SK-N-SH treated with all-trans-retinoic acid at 6 μM for 48 hours (cell line): Measurements from ENCODE around the gene SLC35E3.
"Not testable (repeated sequence)": the region's sequence is repeated elsewhere in the genome, so short reads cannot be mapped to it uniquely, and the experiment has no call there.

Experiments
- ATAC-seq: fragments of 200-7000 bp; cut with Tn5 transposase; 3 replicates; pipeline ENCODE4 v1.9.1; 2020; ENCODE audit warnings: mild to moderate bottlenecking, moderate library complexity
- ARNTL ChIP-seq: fragments of 450-650 bp; formaldehyde crosslinking; IDR thresholded peaks from 2 replicates; pipeline ENCODE4 v1.5.0; 2020; ENCODE audit warnings: low read depth, mild to moderate bottlenecking, moderate library complexity, borderline replicate concordance
- BACH2 ChIP-seq: fragments of 250-450 bp; sonication (Bioruptor Pico); IDR thresholded peaks from 2 replicates; pipeline ENCODE4 v1.9.0; 2021; ENCODE audit warnings: mild to moderate bottlenecking, borderline replicate concordance
- CSDC2 ChIP-seq: fragments of 250-450 bp; sonication (Bioruptor Pico); IDR thresholded peaks from 2 replicates; pipeline ENCODE4 v1.5.0; 2020; ENCODE audit warnings: mild to moderate bottlenecking, moderate library complexity
- CSRNP3 ChIP-seq: fragments of 250-450 bp; sonication (Bioruptor Pico); IDR thresholded peaks from 2 replicates; pipeline ENCODE4 v1.5.1; 2021; ENCODE audit warnings: mild to moderate bottlenecking, moderate library complexity
- GLIS3 ChIP-seq: fragments of 250-450 bp; sonication (Bioruptor Pico); IDR thresholded peaks from 2 replicates; pipeline ENCODE4 v1.5.0; 2020; ENCODE audit warnings: mild to moderate bottlenecking, moderate library complexity
- ISL1 ChIP-seq: fragments of 250-450 bp; sonication (Bioruptor Pico); IDR thresholded peaks from 2 replicates; pipeline ENCODE4 v2.1.2; 2022; ENCODE audit warnings: mild to moderate bottlenecking, moderate library complexity
- TCF4 ChIP-seq: fragments of 250-450 bp; sonication (Bioruptor Pico); IDR thresholded peaks from 2 replicates; pipeline ENCODE4 v1.8.0; 2021; ENCODE audit warnings: mild to moderate bottlenecking, moderate library complexity, borderline replicate concordance
- TOX ChIP-seq: fragments of 250-450 bp; sonication (Bioruptor Pico); IDR thresholded peaks from 2 replicates; pipeline ENCODE4 v1.8.0; 2021; ENCODE audit warnings: mild to moderate bottlenecking, moderate library complexity, borderline replicate concordance
- TSHZ2 ChIP-seq: fragments of 250-450 bp; sonication (Bioruptor Pico); IDR thresholded peaks from 2 replicates; pipeline ENCODE4 v1.5.0; 2020; ENCODE audit warnings: mild to moderate bottlenecking, moderate library complexity
- ZC3H10 ChIP-seq: fragments of 250-450 bp; sonication (Bioruptor Pico); IDR thresholded peaks from 2 replicates; pipeline ENCODE4 v1.5.1; 2021; ENCODE audit warnings: mild to moderate bottlenecking, moderate library complexity
- ZFP3 ChIP-seq: fragments of 250-450 bp; sonication (Bioruptor Pico); IDR thresholded peaks from 2 replicates; pipeline ENCODE4 v1.5.0; 2020; ENCODE audit warnings: mild to moderate bottlenecking, moderate library complexity
- ZFP30 ChIP-seq: fragments of 450-650 bp; formaldehyde crosslinking; IDR thresholded peaks from 2 replicates; pipeline ENCODE4 v1.5.0; 2022; ENCODE audit warnings: mild to moderate bottlenecking, moderate library complexity
- ZNF565 ChIP-seq: fragments of 450-650 bp; formaldehyde crosslinking; conservative IDR thresholded peaks from 2 replicates; pipeline ENCODE4 v1.5.0; 2020; ENCODE audit warnings: low read depth, mild to moderate bottlenecking, moderate library complexity
- ZNF70 ChIP-seq: fragments of 450-650 bp; formaldehyde crosslinking; IDR thresholded peaks from 2 replicates; pipeline ENCODE4 v1.5.0; 2020; ENCODE audit warnings: mild to moderate bottlenecking, moderate library complexity
- ZNF8 ChIP-seq: fragments of 450-650 bp; formaldehyde crosslinking; IDR thresholded peaks from 2 replicates; pipeline ENCODE4 v1.5.0; 2020; ENCODE audit warnings: mild to moderate bottlenecking, moderate library complexity
- TF ChIP-seq, protein P1 (sequence below): fragments of 250-450 bp; sonication (Bioruptor Pico); IDR thresholded peaks from 2 replicates; pipeline ENCODE4 v1.8.0; 2021; ENCODE audit warnings: low read depth, mild to moderate bottlenecking, moderate library complexity, borderline replicate concordance
- TF ChIP-seq, protein P2 (sequence below): fragments of 250-450 bp; sonication (Bioruptor Pico); IDR thresholded peaks from 2 replicates; pipeline ENCODE4 v1.5.1; 2020; ENCODE audit warnings: low read depth, mild to moderate bottlenecking, moderate library complexity
- TF ChIP-seq, protein P3 (sequence below): fragments of 250-450 bp; sonication (Bioruptor Pico); IDR thresholded peaks from 2 replicates; pipeline ENCODE4 v1.8.0; 2020; ENCODE audit warnings: mild to moderate bottlenecking, moderate library complexity, borderline replicate concordance

Gene SLC35E3

DNA sequence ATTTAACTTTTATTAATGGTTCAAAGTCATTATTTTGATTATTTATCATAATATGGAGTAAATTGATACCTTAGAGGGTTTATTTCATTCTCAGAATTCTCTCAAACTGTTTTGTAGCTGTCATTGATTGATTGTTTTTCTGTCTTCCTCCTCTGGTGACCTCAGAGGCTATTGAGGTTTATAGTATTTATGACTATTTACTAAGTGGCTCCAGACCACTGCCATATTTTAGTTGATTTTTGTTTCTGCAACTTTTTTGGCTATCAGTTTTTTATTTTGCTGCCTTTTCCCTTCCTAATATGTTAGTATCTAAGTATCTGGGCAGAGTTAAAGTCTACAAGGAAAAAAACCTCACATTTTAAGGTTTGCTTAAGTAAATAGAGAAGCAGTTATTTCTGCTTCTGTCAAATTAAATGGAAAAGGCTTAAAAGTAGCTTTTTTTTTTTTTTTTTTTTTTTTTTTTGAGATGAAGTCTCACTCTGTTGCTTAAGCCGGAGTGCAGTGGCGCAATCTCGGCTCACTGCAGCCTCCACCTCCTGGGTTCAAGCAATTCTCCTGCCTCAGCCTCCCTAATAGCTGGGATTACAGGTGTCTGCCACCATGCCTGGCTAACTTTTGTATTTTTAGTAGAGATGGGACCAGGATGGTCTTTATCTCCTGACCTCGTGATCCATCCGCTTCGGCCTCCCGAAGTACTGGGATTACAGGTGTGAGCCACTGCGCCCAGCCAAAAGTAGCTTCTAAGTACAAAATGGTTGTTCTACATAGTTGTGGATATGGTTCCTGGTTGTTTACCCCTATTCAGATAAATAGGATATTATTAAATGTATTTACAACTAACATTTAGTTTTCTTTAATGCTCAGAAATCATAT is 70.2 kb downstream of the SLC35E3 start:
- ATAC-seq: no peak; the same call in 2 of the 3 replicates
- TF ChIP-seq ZNF70 (CRISPR knock-in tag) (no peak), ZNF8 (CRISPR knock-in tag) (no peak), ZNF565 (CRISPR knock-in tag) (no peak), ZC3H10 (CRISPR knock-in tag) (no peak), BACH2 (no peak), ZFP3 (CRISPR knock-in tag) (no peak), TSHZ2 (CRISPR knock-in tag) (no peak), ARNTL (no peak), TCF4 (CRISPR knock-in tag) (no peak), GLIS3 (no peak)
- TF ChIP-seq, protein P1, sequence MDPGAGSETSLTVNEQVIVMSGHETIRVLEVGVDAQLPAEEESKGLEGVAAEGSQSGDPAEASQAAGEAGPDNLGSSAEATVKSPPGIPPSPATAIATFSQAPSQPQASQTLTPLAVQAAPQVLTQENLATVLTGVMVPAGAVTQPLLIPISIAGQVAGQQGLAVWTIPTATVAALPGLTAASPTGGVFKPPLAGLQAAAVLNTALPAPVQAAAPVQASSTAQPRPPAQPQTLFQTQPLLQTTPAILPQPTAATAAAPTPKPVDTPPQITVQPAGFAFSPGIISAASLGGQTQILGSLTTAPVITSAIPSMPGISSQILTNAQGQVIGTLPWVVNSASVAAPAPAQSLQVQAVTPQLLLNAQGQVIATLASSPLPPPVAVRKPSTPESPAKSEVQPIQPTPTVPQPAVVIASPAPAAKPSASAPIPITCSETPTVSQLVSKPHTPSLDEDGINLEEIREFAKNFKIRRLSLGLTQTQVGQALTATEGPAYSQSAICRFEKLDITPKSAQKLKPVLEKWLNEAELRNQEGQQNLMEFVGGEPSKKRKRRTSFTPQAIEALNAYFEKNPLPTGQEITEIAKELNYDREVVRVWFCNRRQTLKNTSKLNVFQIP (CRISPR knock-in tag): no peak

- not testable (repeated sequence) for ATAC-seq
Observed at GRCh38 chr12:68819481-68819880, 73.5 kb downstream of the SLC35E3 start.

DNA sequence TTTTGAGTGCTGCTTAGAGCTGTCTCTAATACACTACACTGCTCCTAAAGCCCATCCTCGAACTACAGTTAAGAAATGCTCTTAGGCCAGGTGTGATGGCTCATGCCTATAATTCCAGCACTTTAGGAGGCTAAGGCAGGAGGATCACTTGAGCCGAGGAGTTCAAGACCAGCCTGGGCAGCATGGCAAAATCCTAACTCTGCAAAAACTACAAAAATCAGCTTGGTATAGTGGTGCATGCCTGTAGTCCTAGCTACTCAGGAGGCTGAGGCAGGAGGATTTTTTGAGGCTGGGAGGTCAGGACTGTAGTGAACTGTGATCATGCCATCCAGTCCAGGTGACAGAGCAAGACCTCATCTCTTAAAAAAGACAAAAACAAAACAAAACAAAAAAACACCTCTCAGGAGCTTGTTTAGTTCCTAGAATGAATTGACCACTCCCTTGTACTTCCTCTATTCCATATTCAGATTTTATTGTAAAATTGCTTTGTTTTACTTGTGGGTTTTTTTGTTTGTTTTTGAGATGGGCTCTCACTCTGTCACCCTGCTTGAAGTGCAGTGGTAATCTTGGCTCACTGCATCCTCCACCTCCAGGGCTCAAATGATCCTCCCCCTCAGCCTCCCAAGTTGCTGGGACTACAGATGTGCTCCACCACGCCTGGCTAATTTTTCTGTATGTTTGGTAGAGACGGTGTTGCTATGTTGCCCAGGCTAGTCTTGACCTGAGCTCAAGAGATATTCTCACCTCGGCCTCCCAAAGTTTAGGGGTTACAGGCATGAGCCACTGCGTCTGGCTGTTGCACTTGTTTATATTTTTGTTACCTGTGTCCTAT is 75.6 kb downstream of the SLC35E3 start:
- no peak; the same call in 2 of the 3 replicates for ATAC-seq
- TF ChIP-seq TOX (CRISPR knock-in tag): no peak
- TF ChIP-seq ZFP30 (CRISPR knock-in tag): no peak
- TF ChIP-seq, protein P2, sequence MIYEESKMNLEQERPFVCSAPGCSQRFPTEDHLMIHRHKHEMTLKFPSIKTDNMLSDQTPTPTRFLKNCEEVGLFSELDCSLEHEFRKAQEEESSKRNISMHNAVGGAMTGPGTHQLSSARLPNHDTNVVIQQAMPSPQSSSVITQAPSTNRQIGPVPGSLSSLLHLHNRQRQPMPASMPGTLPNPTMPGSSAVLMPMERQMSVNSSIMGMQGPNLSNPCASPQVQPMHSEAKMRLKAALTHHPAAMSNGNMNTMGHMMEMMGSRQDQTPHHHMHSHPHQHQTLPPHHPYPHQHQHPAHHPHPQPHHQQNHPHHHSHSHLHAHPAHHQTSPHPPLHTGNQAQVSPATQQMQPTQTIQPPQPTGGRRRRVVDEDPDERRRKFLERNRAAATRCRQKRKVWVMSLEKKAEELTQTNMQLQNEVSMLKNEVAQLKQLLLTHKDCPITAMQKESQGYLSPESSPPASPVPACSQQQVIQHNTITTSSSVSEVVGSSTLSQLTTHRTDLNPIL: no peak
- no peak for TF ChIP-seq ZC3H10 (CRISPR knock-in tag)
- no peak for TF ChIP-seq GLIS3
- TF ChIP-seq CSDC2 (CRISPR knock-in tag): no peak
- TF ChIP-seq ISL1 (CRISPR knock-in tag): no peak
- no peak for TF ChIP-seq TSHZ2 (CRISPR knock-in tag)
- no peak for TF ChIP-seq BACH2
- TF ChIP-seq, protein P3, sequence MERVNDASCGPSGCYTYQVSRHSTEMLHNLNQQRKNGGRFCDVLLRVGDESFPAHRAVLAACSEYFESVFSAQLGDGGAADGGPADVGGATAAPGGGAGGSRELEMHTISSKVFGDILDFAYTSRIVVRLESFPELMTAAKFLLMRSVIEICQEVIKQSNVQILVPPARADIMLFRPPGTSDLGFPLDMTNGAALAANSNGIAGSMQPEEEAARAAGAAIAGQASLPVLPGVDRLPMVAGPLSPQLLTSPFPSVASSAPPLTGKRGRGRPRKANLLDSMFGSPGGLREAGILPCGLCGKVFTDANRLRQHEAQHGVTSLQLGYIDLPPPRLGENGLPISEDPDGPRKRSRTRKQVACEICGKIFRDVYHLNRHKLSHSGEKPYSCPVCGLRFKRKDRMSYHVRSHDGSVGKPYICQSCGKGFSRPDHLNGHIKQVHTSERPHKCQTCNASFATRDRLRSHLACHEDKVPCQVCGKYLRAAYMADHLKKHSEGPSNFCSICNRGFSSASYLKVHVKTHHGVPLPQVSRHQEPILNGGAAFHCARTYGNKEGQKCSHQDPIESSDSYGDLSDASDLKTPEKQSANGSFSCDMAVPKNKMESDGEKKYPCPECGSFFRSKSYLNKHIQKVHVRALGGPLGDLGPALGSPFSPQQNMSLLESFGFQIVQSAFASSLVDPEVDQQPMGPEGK (CRISPR knock-in tag): no peak
- no peak for TF ChIP-seq ARNTL
- no peak for TF ChIP-seq CSRNP3
- TF ChIP-seq ZFP3 (CRISPR knock-in tag): no peak
- no peak for TF ChIP-seq ZNF565 (CRISPR knock-in tag)
